ENCODE measurements around the gene TRIM66. TPM values are rescaled to one million over a fixed set of nuclear protein-coding genes. Genes with fewer than 3 reads are reported as not detected.

The TRIM66 gene
- total RNA-seq, 1 donor from 2014 or later, result 3.9 TPM

DNA sequence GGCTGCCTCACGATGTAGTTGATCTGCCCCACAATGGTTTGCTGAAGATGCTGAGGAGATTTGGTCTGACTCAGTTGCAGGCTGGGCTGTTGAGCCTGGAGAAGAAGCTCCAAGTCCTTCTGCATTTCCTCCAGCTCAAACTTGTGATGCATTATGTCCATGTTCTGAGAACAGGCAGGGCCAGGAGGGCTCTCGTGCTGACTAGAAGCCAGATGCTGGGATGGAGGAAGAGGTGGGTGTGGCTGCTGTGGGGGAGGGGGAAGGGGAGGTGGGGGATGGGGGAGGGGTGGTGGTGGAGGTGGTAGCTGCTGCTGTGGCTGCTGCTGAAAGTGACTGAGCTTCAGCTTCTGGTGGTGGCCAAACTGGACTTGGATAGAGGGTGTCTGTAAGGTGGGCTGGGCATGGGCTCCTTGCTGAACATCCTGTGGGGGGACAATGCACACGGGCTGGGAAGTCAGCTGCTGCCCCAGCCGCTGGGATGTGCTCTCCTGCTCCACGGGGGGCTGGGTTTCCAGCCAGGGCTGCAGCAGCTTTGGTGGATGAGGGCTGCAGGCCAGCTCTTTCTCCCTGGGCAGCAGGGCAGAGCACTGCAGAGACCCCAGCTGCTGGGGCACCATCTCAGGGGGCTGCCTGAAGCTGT is 42.1 kb downstream of the TRIM66 start:
- Histone ChIP-seq H3K4me3 (no peak overlapping the region), H3K27ac (no peak overlapping the region), H3K36me3 (peaks cover 24 to 68% of the 10 kb centered on the region in 2 donors), H3K4me1 (no peaks in the 10 kb centered on the region), H3K27me3 (no peaks in the 10 kb centered on the region), H3K9me3 (no peaks in the 10 kb centered on the region)
- intact Hi-C loops (cut with DNase I), result no loop called here
- TF ChIP-seq, protein P1, sequence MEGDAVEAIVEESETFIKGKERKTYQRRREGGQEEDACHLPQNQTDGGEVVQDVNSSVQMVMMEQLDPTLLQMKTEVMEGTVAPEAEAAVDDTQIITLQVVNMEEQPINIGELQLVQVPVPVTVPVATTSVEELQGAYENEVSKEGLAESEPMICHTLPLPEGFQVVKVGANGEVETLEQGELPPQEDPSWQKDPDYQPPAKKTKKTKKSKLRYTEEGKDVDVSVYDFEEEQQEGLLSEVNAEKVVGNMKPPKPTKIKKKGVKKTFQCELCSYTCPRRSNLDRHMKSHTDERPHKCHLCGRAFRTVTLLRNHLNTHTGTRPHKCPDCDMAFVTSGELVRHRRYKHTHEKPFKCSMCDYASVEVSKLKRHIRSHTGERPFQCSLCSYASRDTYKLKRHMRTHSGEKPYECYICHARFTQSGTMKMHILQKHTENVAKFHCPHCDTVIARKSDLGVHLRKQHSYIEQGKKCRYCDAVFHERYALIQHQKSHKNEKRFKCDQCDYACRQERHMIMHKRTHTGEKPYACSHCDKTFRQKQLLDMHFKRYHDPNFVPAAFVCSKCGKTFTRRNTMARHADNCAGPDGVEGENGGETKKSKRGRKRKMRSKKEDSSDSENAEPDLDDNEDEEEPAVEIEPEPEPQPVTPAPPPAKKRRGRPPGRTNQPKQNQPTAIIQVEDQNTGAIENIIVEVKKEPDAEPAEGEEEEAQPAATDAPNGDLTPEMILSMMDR (IDR thresholded peaks at IDR 0.05), result no peak
- DNase-seq (ENCODE audit: low spot score in 2 of 2), result no peak

GRCh38 chr11:8639655-8640054 is 42.8 kb downstream of the TRIM66 start:
- TF ChIP-seq, protein P1 (IDR thresholded peaks at IDR 0.05), result no peak
- no peak overlapping the region for H3K4me3 ChIP-seq
- DNase-seq (ENCODE audit: low spot score in 2 of 2), result no peak
- peaks cover 24 to 63% of the 10 kb centered on the region in 2 donors for H3K36me3 ChIP-seq
- intact Hi-C loops (cut with DNase I), result no loop called here
- no peak overlapping the region for H3K27ac ChIP-seq
- no peaks in the 10 kb centered on the region for H3K27me3 ChIP-seq
- H3K4me1 ChIP-seq, result no peaks in the 10 kb centered on the region
- no peaks in the 10 kb centered on the region for H3K9me3 ChIP-seq

GRCh38 chr11:8638300-8638699 is 44.2 kb downstream of the TRIM66 start:
- H3K4me1 ChIP-seq, result no peaks in the 10 kb centered on the region
- TF ChIP-seq, protein P1 (IDR thresholded peaks at IDR 0.05), result no peak
- H3K4me3 ChIP-seq, result no peak overlapping the region
- no peak overlapping the region for H3K27ac ChIP-seq
- H3K27me3 ChIP-seq, result no peaks in the 10 kb centered on the region
- intact Hi-C loops (cut with DNase I), result no loop called here
- no peaks in the 10 kb centered on the region for H3K9me3 ChIP-seq
- H3K36me3 ChIP-seq, result peaks cover 24 to 66% of the 10 kb centered on the region in 2 donors
- DNase-seq (ENCODE audit: low spot score in 2 of 2), result no peak

GRCh38 chr11:8636127-8636526 is 46.3 kb downstream of the TRIM66 start:
- DNase-seq (ENCODE audit: low spot score in 2 of 2), result no peak
- intact Hi-C loops (cut with DNase I), result no loop called here
- H3K27me3 ChIP-seq, result no peaks in the 10 kb centered on the region
- no peak overlapping the region for H3K27ac ChIP-seq
- peaks cover 24 to 56% of the 10 kb centered on the region in 2 donors for H3K36me3 ChIP-seq
- no peaks in the 10 kb centered on the region for H3K4me1 ChIP-seq
- no peaks in the 10 kb centered on the region for H3K9me3 ChIP-seq
- TF ChIP-seq, protein P1 (IDR thresholded peaks at IDR 0.05), result no peak
- H3K4me3 ChIP-seq, result no peak overlapping the region

DNA sequence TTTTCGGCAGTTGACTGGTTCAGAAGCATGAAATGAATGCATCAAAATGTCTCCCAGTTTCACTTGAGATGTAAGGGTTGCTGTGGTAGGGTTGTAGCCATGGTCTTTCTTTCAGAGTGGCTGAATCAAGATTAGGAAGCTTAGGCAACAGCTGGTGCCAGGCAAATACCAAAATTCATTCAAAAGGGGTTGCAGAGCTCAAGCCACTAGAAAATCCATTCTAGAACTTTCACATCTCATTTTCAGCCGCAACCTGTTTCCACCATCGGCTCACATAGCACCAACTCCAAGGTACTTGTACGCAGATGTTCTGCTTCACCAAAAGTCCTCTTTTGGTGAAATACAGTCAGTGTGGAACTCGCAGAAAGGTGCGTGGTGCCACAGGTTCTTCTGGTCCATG is 48.0 kb downstream of the TRIM66 start:
- no peaks in the 10 kb centered on the region for H3K9me3 ChIP-seq
- H3K4me3 ChIP-seq, result no peak overlapping the region
- H3K27me3 ChIP-seq, result no peaks in the 10 kb centered on the region
- H3K4me1 ChIP-seq, result no peaks in the 10 kb centered on the region
- no peak for DNase-seq (ENCODE audit: low spot score in 2 of 2)
- intact Hi-C loops (cut with DNase I), result no loop called here
- no peak overlapping the region for H3K27ac ChIP-seq
- peaks cover 13 to 39% of the 10 kb centered on the region in 2 donors for H3K36me3 ChIP-seq
- TF ChIP-seq, protein P1 (IDR thresholded peaks at IDR 0.05), result no peak
